SK-N-SH (cell line): Measurements from ENCODE around the gene FAM110A. TPM values are rescaled to one million over a fixed set of nuclear protein-coding genes. Genes with fewer than 3 reads are reported as not detected.

Source experiments
- CTCF ChIA-PET: fragments of 300-600, 350-600 bp; formaldehyde crosslinking; extraction: SDS; loops from one replicate; lab custom pipeline; 2021; lab: Yijun Ruan, JAX
- POLR2A ChIA-PET: fragments of 350-600 bp; sonication (Branson Sonifier 250); formaldehyde crosslinking; extraction: SDS; loops from one replicate; lab custom pipeline; 2020; ENCODE audit warnings: antibody characterized with exemption, inconsistent platforms; lab: Yijun Ruan, JAX
- DNase-seq: peaks from one replicate; pipeline ENCODE4 v3.0.0; 2012
- H2AFZ ChIP-seq: fragments of 200-600 bp; sonication (generic); 2 replicates; pipeline ENCODE4 v1.8.1; 2016; ENCODE audit warnings: antibody characterized with exemption, mild to moderate bottlenecking, low read depth
- H3F3A ChIP-seq: fragments of 200-600 bp; sonication (generic); replicated peaks from 2 replicates; pipeline ENCODE3; 2016; ENCODE audit warnings: antibody characterized with exemption, mild to moderate bottlenecking; ENCODE audit not compliant: insufficient read depth
- H3K27ac ChIP-seq, 2 experiments: fragments of 200-500 bp in 1 of 2; fragments of 200-600 bp in 1 of 2; sonication (Bioruptor generic) in 1 of 2; sonication (generic), shearing (Covaris generic) in 1 of 2; 2 replicates each; pipeline versions ENCODE4 v1.5.1 to v1.6.1; 2014 to 2016; ENCODE audit warnings: low read depth in 2 of 2, inconsistent platforms in 1 of 2, low read length in 1 of 2, mild to moderate bottlenecking in 1 of 2, mixed read lengths in 1 of 2
- H3K27me3 ChIP-seq: fragments of 200-600 bp; sonication (generic), shearing (Covaris generic); 2 replicates; pipeline ENCODE4 v1.6.1; 2016; ENCODE audit warnings: mixed run types; ENCODE audit not compliant: insufficient read depth
- H3K36me3 ChIP-seq, 2 experiments: fragments of 200-500 bp in 1 of 2; fragments of 200-600 bp in 1 of 2; sonication (Bioruptor generic) in 1 of 2; sonication (generic) in 1 of 2; replicated peaks in 1 of 2; 2 replicates each; pipeline versions ENCODE3 to v1.5.1; 2014 to 2016; ENCODE audit warnings: low read length in 1 of 2, mild to moderate bottlenecking in 1 of 2; ENCODE audit not compliant: insufficient read depth in 2 of 2, control insufficient read depth in 1 of 2
- H3K4me1 ChIP-seq, 2 experiments: fragments of 200-500 bp in 1 of 2; fragments of 200-600 bp in 1 of 2; sonication (Bioruptor generic) in 1 of 2; sonication (generic), shearing (Covaris generic) in 1 of 2; 2 replicates each; pipeline versions ENCODE4 v1.5.1 to v1.6.1; 2014 to 2016; ENCODE audit warnings: low read depth in 1 of 2, low read length in 1 of 2, mixed run types in 1 of 2; ENCODE audit not compliant: insufficient read depth in 2 of 2, control insufficient read depth in 1 of 2
- H3K4me2 ChIP-seq: fragments of 200-600 bp; sonication (generic), shearing (Covaris generic); 2 replicates; pipeline ENCODE4 v1.6.1; 2017; ENCODE audit warnings: mixed run types
- H3K4me3 ChIP-seq, 2 experiments: fragments of 200-500 bp in 1 of 2; fragments of 200-600 bp in 1 of 2; sonication (Bioruptor generic) in 1 of 2; sonication (generic), shearing (Covaris generic) in 1 of 2; 2 replicates each; pipeline versions ENCODE4 v1.5.1 to v1.8.1; 2014 to 2016; ENCODE audit warnings: low read depth in 2 of 2, inconsistent platforms in 1 of 2, low read length in 1 of 2, mild to moderate bottlenecking in 1 of 2, mixed read lengths in 1 of 2, moderate library complexity in 1 of 2
- H3K79me2 ChIP-seq: fragments of 200-600 bp; sonication (generic); 2 replicates; pipeline ENCODE4 v1.8.1; 2017; ENCODE audit warnings: mild to moderate bottlenecking; ENCODE audit not compliant: insufficient read depth
- H3K9ac ChIP-seq: fragments of 200-600 bp; sonication (generic); 2 replicates; pipeline ENCODE4 v1.6.1; 2017; ENCODE audit warnings: mixed run types
- H3K9me2 ChIP-seq: fragments of 200-600 bp; sonication (generic); 2 replicates; pipeline ENCODE4 v1.6.1; 2017; ENCODE audit warnings: mixed run types
- H3K9me3 ChIP-seq: fragments of 200-600 bp; sonication (generic); 2 replicates; pipeline ENCODE4 v1.6.1; 2017; ENCODE audit warnings: mixed run types, mild to moderate bottlenecking, moderate library complexity
- H4K20me1 ChIP-seq: fragments of 200-600 bp; sonication (generic); 2 replicates; pipeline ENCODE4 v1.6.1; 2017; ENCODE audit warnings: mild to moderate bottlenecking, mixed run types; ENCODE audit not compliant: insufficient read depth
- ELF1 ChIP-seq: IDR thresholded peaks from 2 replicates; pipeline ENCODE4 v1.4.0; 2012
- EP300 ChIP-seq, 2 experiments: IDR thresholded peaks; 2 replicates each; pipeline versions ENCODE4 v1.4.0 to v1.6.1; 2012; ENCODE audit warnings: borderline replicate concordance in 1 of 2, low read depth in 1 of 2, low read length in 1 of 2
- EZH2phosphoT487 ChIP-seq: fragments of 200-600 bp; sonication (generic); IDR thresholded peaks from 2 replicates; pipeline ENCODE4 v1.6.1; 2017; ENCODE audit warnings: low read depth, mixed run types, mild to moderate bottlenecking, antibody characterized with exemption, moderate library complexity, borderline replicate concordance
- FOXM1 ChIP-seq: IDR thresholded peaks from 2 replicates; pipeline ENCODE4 v1.4.0; 2012; ENCODE audit warnings: low read depth, mild to moderate bottlenecking
- GABPA ChIP-seq: IDR thresholded peaks from 2 replicates; pipeline ENCODE4 v1.4.0; 2012; ENCODE audit warnings: low read depth, mild to moderate bottlenecking
- MEF2A ChIP-seq: IDR thresholded peaks from 2 replicates; pipeline ENCODE4 v1.4.0; 2012; ENCODE audit warnings: low read depth, borderline replicate concordance
- POLR2AphosphoS5 ChIP-seq: IDR thresholded peaks from 2 replicates; pipeline ENCODE4 v1.6.1; 2012; ENCODE audit warnings: low read depth, low read length
- RCOR1 ChIP-seq: fragments of 150-350 bp; IDR thresholded peaks from 2 replicates; pipeline ENCODE4 v1.6.1; 2017; ENCODE audit warnings: antibody characterized with exemption, low read length
- RFX5 ChIP-seq: IDR thresholded peaks from 2 replicates; pipeline ENCODE4 v1.6.1; 2012; ENCODE audit warnings: mild to moderate bottlenecking, improper control_type of control experiment, low read length
- RXRA ChIP-seq: IDR thresholded peaks from 2 replicates; pipeline ENCODE4 v1.4.0; 2012; ENCODE audit warnings: low read depth, mild to moderate bottlenecking, borderline replicate concordance
- SIN3A ChIP-seq: IDR thresholded peaks from 2 replicates; pipeline ENCODE4 v1.6.1; 2012; ENCODE audit warnings: low read depth, mild to moderate bottlenecking, low read length, moderate library complexity, borderline replicate concordance
- SMC3 ChIP-seq: IDR thresholded peaks from 2 replicates; pipeline ENCODE4 v1.6.1; 2012; ENCODE audit warnings: low read depth, low read length, improper control_type of control experiment
- TCF12 ChIP-seq: IDR thresholded peaks from 2 replicates; pipeline ENCODE4 v1.4.0; 2012
- WGBS: methylation state at CpG from one replicate; pipeline ENCODE4 v1.1.6; 2017; ENCODE audit warnings: low lambda C conversion rate; 5-methylcytosine and 5-hydroxymethylcytosine counted together
- polyA plus RNA-seq, 3 experiments: library from polyadenylated mRNA; depleted of rRNA; stranded (reverse); fragments of >200 nt; gene quantifications; 2 replicates each; pipeline ENCODE4 v1.2.3, GENCODE V29; 2012
- TF ChIP-seq, protein P1 (sequence below): fragments of 150-350 bp; IDR thresholded peaks from 2 replicates; pipeline ENCODE4 v1.6.1; 2016; ENCODE audit warnings: mild to moderate bottlenecking, low read depth, low read length
- TF ChIP-seq, protein P2 (sequence below): IDR thresholded peaks from 2 replicates; pipeline ENCODE4 v1.4.0; 2012; ENCODE audit warnings: low read depth, borderline replicate concordance
- TF ChIP-seq, protein P3 (sequence below): fragments of 200-600 bp; sonication (generic); IDR thresholded peaks from 2 replicates; pipeline ENCODE4 v1.6.1; 2017; ENCODE audit warnings: antibody characterized with exemption, mild to moderate bottlenecking, moderate library complexity
- TF ChIP-seq, protein P4 (sequence below): IDR thresholded peaks from 2 replicates; pipeline ENCODE4 v1.4.0; 2012; ENCODE audit warnings: low read depth
- TF ChIP-seq, protein P5 (sequence below): IDR thresholded peaks from 2 replicates; pipeline ENCODE4; 2012

FAM110A gene
- polyA plus RNA-seq, 1 of the 3 experiments (the other 2 are of a cell fraction), result 3.8 TPM

DNA sequence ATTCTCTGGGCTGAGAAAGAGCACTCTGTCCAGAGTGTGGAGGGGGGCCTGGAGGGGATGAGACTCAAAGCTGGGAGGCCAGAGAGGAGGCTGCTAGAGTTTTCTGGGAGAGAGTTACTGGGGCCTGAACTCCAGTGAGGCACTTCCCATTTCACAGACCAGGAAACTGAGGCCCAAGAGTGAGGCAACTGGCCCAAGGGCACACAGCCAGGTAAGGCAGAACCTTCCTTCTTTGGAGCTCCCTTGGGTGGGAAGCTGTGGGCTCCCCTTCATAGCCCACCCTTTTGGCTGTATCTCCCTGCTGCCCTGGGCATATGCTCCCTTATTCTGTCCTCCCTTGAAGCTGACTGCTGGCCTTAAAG is 48.2 kb downstream of the FAM110A start:
- peak overlapping the region in 1 of 2 experiments; percentile 9; a peak in 1 of 4 replicates for H3K4me3 ChIP-seq
- peak overlapping the region; percentile 34 for H3K4me2 ChIP-seq

DNA sequence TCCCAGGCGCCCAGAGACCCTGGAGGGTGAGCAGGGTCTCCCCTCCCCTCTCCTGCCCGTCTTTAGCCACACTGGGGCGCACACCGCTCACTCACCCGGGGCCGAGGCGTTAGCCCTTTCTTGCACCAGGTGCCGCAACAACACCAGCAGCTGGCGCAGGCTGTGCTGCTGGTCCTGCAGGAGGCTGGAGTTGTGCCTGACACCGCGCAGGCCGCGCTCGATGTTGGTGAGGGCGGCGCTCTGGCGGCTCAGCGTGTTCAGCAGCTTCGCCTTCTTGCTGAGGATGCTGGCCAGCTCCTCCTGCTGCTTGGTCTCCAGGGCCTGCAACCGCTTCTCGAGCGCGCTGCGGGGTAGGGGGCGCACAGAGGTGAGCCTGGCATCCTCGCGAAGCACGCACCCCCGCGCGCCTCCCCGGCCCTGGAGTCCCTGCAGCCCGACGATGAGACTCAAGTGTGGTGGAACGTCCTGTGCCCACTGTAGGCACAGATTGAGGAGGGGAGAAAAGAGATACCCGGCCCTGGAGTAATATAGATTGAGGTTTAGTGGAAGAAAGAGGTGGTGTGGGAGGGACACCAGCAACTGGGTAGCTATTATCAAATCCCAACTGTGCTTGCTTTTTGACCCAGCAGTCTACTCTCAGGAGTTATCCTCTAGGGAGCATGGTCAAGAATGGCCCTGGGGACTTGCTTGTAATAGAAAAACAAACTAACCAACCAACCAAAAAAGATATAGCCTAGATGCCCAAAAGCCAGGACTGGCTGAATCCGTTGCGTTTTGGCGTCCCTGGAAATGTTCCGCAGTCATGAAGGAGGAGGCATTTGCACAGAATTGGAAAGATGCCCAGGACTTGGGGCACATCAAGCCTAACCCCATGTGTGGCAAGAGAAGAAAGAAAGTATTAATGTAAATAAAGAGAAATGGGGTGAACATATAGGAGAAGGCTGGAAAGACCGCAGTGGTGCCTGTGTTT is 51.8 kb downstream of the FAM110A start:
- WGBS, result 78% methylated on average over 36 of the region's 41 CpGs
- ChIA-PET CTCF (interaction anchor here (1.0 to 1.5 kb wide), 3 partner anchors 70 to 71 kb away, joined by 3 read pairs; no protein-coding TSS in a partner anchor), POLR2A (no interaction called here)
- Histone ChIP-seq H3K9me2 (no peaks in the 10 kb centered on the region), H3K27ac (no peak overlapping the region), H3K9ac (no peak overlapping the region), H3F3A (no peaks in the 10 kb centered on the region), H4K20me1 (no peaks in the 10 kb centered on the region), H3K4me1 (peaks cover under 1 to 3% of the 10 kb centered on the region in 2 experiments; a peak in 2 of 4 replicates), H3K36me3 (no peaks in the 10 kb centered on the region), H3K79me2 (no peaks in the 10 kb centered on the region), H3K27me3 (no peaks in the 10 kb centered on the region), H3K9me3 (no peaks in the 10 kb centered on the region), H3K4me2 (no peak overlapping the region), H3K4me3 (no peak overlapping the region), H2AFZ (no peak overlapping the region)
- DNase-seq, result no peak
- TF ChIP-seq POLR2AphosphoS5, result no peak
- TF ChIP-seq, protein P1, sequence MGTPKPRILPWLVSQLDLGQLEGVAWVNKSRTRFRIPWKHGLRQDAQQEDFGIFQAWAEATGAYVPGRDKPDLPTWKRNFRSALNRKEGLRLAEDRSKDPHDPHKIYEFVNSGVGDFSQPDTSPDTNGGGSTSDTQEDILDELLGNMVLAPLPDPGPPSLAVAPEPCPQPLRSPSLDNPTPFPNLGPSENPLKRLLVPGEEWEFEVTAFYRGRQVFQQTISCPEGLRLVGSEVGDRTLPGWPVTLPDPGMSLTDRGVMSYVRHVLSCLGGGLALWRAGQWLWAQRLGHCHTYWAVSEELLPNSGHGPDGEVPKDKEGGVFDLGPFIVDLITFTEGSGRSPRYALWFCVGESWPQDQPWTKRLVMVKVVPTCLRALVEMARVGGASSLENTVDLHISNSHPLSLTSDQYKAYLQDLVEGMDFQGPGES, result no peak
- no peak for TF ChIP-seq GABPA
- TF ChIP-seq RFX5, result no peak
- no peak for TF ChIP-seq SIN3A
- TF ChIP-seq, protein P2, sequence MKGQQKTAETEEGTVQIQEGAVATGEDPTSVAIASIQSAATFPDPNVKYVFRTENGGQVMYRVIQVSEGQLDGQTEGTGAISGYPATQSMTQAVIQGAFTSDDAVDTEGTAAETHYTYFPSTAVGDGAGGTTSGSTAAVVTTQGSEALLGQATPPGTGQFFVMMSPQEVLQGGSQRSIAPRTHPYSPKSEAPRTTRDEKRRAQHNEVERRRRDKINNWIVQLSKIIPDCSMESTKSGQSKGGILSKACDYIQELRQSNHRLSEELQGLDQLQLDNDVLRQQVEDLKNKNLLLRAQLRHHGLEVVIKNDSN, result no peak
- TF ChIP-seq, protein P3, sequence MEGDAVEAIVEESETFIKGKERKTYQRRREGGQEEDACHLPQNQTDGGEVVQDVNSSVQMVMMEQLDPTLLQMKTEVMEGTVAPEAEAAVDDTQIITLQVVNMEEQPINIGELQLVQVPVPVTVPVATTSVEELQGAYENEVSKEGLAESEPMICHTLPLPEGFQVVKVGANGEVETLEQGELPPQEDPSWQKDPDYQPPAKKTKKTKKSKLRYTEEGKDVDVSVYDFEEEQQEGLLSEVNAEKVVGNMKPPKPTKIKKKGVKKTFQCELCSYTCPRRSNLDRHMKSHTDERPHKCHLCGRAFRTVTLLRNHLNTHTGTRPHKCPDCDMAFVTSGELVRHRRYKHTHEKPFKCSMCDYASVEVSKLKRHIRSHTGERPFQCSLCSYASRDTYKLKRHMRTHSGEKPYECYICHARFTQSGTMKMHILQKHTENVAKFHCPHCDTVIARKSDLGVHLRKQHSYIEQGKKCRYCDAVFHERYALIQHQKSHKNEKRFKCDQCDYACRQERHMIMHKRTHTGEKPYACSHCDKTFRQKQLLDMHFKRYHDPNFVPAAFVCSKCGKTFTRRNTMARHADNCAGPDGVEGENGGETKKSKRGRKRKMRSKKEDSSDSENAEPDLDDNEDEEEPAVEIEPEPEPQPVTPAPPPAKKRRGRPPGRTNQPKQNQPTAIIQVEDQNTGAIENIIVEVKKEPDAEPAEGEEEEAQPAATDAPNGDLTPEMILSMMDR, result no peak
- no peak for TF ChIP-seq RXRA
- no peak for TF ChIP-seq ELF1
- no peak for TF ChIP-seq TCF12
- no peak for TF ChIP-seq FOXM1
- TF ChIP-seq MEF2A, result no peak
- TF ChIP-seq EP300 (IDR thresholded peaks at IDR 0.05; ENCODE audit: borderline replicate concordance in 1 of 2, low read depth in 1 of 2, low read length in 1 of 2), result no peak

More for the DNA sequence above, 48.2 kb downstream of the FAM110A start:
- Histone ChIP-seq H3K27ac (no peak overlapping the region), H3K4me1 (peaks cover 0 to 3% of the 10 kb centered on the region in 2 experiments; a peak in 1 of 4 replicates), H3K9me3 (no peaks in the 10 kb centered on the region), H3K79me2 (no peaks in the 10 kb centered on the region), H3K36me3 (no peaks in the 10 kb centered on the region), H3F3A (no peaks in the 10 kb centered on the region), H4K20me1 (no peaks in the 10 kb centered on the region), H3K9me2 (no peaks in the 10 kb centered on the region), H2AFZ (peak overlapping the region; percentile 72; the same call in 1 of the 2 replicates), H3K27me3 (no peaks in the 10 kb centered on the region), H3K9ac (no peak overlapping the region; the same call in 1 of the 2 replicates)
- CTCF ChIA-PET, result no interaction called here
- TF ChIP-seq TCF12 (no peak), EZH2phosphoT487 (no peak), RCOR1 (no peak), SMC3 (no peak), MEF2A (no peak)
- TF ChIP-seq, protein P4, sequence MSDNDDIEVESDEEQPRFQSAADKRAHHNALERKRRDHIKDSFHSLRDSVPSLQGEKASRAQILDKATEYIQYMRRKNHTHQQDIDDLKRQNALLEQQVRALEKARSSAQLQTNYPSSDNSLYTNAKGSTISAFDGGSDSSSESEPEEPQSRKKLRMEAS, result no peak
- TF ChIP-seq, protein P5, sequence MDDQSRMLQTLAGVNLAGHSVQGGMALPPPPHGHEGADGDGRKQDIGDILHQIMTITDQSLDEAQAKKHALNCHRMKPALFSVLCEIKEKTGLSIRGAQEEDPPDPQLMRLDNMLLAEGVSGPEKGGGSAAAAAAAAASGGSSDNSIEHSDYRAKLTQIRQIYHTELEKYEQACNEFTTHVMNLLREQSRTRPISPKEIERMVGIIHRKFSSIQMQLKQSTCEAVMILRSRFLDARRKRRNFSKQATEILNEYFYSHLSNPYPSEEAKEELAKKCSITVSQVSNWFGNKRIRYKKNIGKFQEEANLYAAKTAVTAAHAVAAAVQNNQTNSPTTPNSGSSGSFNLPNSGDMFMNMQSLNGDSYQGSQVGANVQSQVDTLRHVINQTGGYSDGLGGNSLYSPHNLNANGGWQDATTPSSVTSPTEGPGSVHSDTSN, result no peak
- TF ChIP-seq, protein P1, result no peak
- no peak for DNase-seq
- POLR2A ChIA-PET, result no interaction called here
